ENCODE data around the gene OR8H2. TPM values are rescaled to one million over a fixed set of nuclear protein-coding genes. Genes with fewer than 3 reads are reported as not detected.

Gene OR8H2
- total RNA-seq, 1 experiment from 2014 or later: not detected

GRCh38 chr11:56089697-56090096, 13.8 kb upstream of the OR8H2 start:
- Mint-ChIP-seq H3K27ac (no peak overlapping the region), H3K36me3 (ENCODE audit: insufficient read depth in 1 of 3, low read depth in 3 of 3) (no peaks in the 10 kb centered on the region), H3K27me3 (ENCODE audit: low read depth) (no peaks in the 10 kb centered on the region), H3K4me1 (no peaks in the 10 kb centered on the region; a peak in 1 of 4 replicates), H3K4me3 (no peak overlapping the region), H3K9me3 (peaks cover 0 to 4% of the 10 kb centered on the region in 2 experiments; a peak in 1 of 5 replicates)
- Histone ChIP-seq H2BK5ac (ENCODE audit: insufficient read length, low read length) (no peak overlapping the region), H2BK20ac (ENCODE audit: low read depth, low read length, poor library complexity, severe bottlenecking) (no peak overlapping the region), H4K20me1 (ENCODE audit: control insufficient read depth, insufficient read depth, insufficient read length) (no peaks in the 10 kb centered on the region), H3K4me2 (ENCODE audit: insufficient read depth, insufficient read length, low read length) (no peak overlapping the region), H3K23ac (ENCODE audit: insufficient read length, low read depth, low read length) (no peak overlapping the region), H3K18ac (ENCODE audit: insufficient read length, low read depth, low read length) (no peak overlapping the region), H4K5ac (ENCODE audit: insufficient read length, low read depth, low read length) (no peak overlapping the region), H3K79me2 (ENCODE audit: insufficient read depth, low read length) (no peaks in the 10 kb centered on the region), H3K9ac (ENCODE audit: extremely low read depth, insufficient read length, low read length) (no peak overlapping the region), H3K23me2 (ENCODE audit: insufficient read length, low read depth, low read length, poor library complexity, severe bottlenecking) (no peaks in the 10 kb centered on the region), H3K27me3 (ENCODE audit: insufficient read depth, low read length) (no peaks in the 10 kb centered on the region), H3K56ac (ENCODE audit: insufficient read length, low read depth, low read length) (no peak overlapping the region), H3T11ph (ENCODE audit: low read length) (no peak overlapping the region), H3K4ac (ENCODE audit: low read depth, low read length) (no peak overlapping the region), H2BK15ac (ENCODE audit: low read depth, low read length) (no peak overlapping the region), H3K14ac (ENCODE audit: insufficient read depth, low read length) (no peak overlapping the region), H3K79me1 (ENCODE audit: insufficient read depth, low read depth, low read length, poor library complexity, severe bottlenecking) (no peaks in the 10 kb centered on the region), H4K91ac (ENCODE audit: insufficient read length, low read depth, low read length) (no peak overlapping the region), H2BK12ac (ENCODE audit: insufficient read length, low read depth, low read length) (no peak overlapping the region), H4K8ac (replicated peaks; ENCODE audit: insufficient read length, low read depth, low read length) (no peak overlapping the region), H3K27ac (ENCODE audit: insufficient read length, low read depth, low read length) (no peak overlapping the region), H2BK120ac (ENCODE audit: low read depth, low read length, poor library complexity, severe bottlenecking) (no peak overlapping the region), H2AFZ (ENCODE audit: low read length) (no peak overlapping the region), H3K9me3 (ENCODE audit: control insufficient read depth, low read depth, low read length) (no peaks in the 10 kb centered on the region), H3K4me1 (ENCODE audit: insufficient read depth, low read length) (no peaks in the 10 kb centered on the region), H2AK5ac (ENCODE audit: insufficient read length, low read length) (no peak overlapping the region)
- no peak for DNase-seq
- TF ChIP-seq, protein P1, sequence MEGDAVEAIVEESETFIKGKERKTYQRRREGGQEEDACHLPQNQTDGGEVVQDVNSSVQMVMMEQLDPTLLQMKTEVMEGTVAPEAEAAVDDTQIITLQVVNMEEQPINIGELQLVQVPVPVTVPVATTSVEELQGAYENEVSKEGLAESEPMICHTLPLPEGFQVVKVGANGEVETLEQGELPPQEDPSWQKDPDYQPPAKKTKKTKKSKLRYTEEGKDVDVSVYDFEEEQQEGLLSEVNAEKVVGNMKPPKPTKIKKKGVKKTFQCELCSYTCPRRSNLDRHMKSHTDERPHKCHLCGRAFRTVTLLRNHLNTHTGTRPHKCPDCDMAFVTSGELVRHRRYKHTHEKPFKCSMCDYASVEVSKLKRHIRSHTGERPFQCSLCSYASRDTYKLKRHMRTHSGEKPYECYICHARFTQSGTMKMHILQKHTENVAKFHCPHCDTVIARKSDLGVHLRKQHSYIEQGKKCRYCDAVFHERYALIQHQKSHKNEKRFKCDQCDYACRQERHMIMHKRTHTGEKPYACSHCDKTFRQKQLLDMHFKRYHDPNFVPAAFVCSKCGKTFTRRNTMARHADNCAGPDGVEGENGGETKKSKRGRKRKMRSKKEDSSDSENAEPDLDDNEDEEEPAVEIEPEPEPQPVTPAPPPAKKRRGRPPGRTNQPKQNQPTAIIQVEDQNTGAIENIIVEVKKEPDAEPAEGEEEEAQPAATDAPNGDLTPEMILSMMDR (conservative IDR thresholded peaks at IDR 0.05): no peak
- no CpG with 5 or more reads among the region's 3 CpGs for whole genome bisulfite sequencing (ENCODE audit: extremely low coverage, insufficient read length, low lambda C conversion rate)

All from H9 (cell line).